Measurements from ENCODE around the gene SLTM.
"Not testable (repeated sequence)": the region's sequence is repeated elsewhere in the genome, so short reads cannot be mapped to it uniquely, and the experiment has no call there.

Gene SLTM

DNA sequence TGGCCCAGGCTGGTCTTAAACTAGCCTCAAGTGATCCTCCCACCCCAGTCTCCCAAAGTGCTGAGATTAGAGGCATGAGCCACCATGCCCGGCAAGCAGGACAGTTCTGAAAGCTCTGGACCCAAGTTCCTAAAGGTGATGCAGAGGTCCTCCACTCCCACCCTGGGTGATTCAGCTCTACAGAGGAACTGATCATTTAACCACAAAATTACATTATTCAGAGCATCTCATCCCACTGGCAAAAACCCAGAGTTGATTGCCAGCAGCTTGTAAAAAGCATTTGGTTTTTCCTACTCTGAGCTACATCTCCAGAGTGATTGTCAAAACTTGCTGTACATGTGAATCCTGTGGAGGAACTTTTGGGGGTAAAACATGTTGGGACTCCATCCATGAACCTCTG, 60.2 kb downstream of the SLTM start:
- Histone ChIP-seq H3K27me3 (ENCODE audit: control insufficient read depth, insufficient read depth, low read length) (no peaks in the 10 kb centered on the region), H3K4me1 (ENCODE audit: control insufficient read depth, insufficient read depth, low read length) (peaks cover 8% of the 10 kb centered on the region), H3K9me3 (replicated peaks; ENCODE audit: low read length) (no peaks in the 10 kb centered on the region), H3K4me3 (ENCODE audit: low read length) (no peak overlapping the region), H3K36me3 (ENCODE audit: insufficient read depth, low read length) (peaks cover 17% of the 10 kb centered on the region), H3K9ac (ENCODE audit: low read depth, low read length) (no peak overlapping the region), H3K4me2 (ENCODE audit: low read length) (no peak overlapping the region)

DNA sequence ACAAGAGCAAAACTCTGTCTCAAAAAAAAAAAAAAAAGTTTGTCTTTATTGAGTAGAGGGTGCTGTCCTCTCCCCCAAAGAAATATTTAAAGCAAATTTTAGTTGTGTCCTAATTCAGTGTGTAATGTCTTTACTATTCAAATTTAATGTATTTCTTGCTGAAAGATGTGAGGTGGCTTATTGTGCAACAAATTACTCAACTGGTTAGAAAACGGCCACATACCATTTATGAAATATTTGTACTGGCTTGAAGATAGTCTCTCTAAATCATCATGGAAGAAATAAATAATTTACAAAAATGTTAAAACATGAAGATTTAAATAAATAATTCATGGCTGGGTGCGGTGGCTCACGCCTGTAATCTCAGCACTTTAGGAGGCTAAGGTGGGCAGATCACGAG, 63.0 kb downstream of the SLTM start:
- H3K4me1 ChIP-seq (ENCODE audit: control insufficient read depth, insufficient read depth, low read length): peaks cover 9% of the 10 kb centered on the region
- H3K4me3 ChIP-seq (ENCODE audit: low read length): no peak overlapping the region
- no peaks in the 10 kb centered on the region for H3K9me3 ChIP-seq (replicated peaks; ENCODE audit: low read length)
- H3K36me3 ChIP-seq (ENCODE audit: insufficient read depth, low read length): no peaks in the 10 kb centered on the region
- no peaks in the 10 kb centered on the region for H3K27me3 ChIP-seq (ENCODE audit: control insufficient read depth, insufficient read depth, low read length)
- H3K9ac ChIP-seq (ENCODE audit: low read depth, low read length): no peak overlapping the region
- H3K4me2 ChIP-seq (ENCODE audit: low read length): no peak overlapping the region

DNA sequence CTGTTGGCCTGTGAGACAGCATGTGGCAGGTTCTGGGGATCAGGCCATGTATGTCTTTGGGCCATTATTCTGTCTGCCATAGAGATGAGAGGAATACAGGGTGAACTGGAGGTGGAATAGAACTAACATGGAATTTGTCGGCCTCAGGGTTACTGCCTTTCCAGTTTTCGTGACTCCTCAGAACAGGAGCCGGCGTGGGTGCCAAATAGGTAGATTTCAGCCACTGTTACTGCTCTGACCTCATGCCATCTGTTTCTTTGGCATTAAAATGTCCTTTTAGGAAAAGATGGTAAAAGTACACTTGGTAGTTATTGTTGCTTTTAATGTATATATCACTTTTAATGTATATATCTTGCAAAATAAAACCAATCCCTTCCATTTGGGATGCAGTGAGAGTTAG, 65.6 kb downstream of the SLTM start:
- H3K36me3 ChIP-seq (ENCODE audit: insufficient read depth, low read length): no peaks in the 10 kb centered on the region
- no peaks in the 10 kb centered on the region for H3K27me3 ChIP-seq (ENCODE audit: control insufficient read depth, insufficient read depth, low read length)
- H3K4me1 ChIP-seq (ENCODE audit: control insufficient read depth, insufficient read depth, low read length): peaks cover 9% of the 10 kb centered on the region
- no peak overlapping the region for H3K4me3 ChIP-seq (ENCODE audit: low read length)
- H3K9me3 ChIP-seq (replicated peaks; ENCODE audit: low read length): no peaks in the 10 kb centered on the region
- H3K4me2 ChIP-seq (ENCODE audit: low read length): no peak overlapping the region
- H3K9ac ChIP-seq (ENCODE audit: low read depth, low read length): no peak overlapping the region

DNA sequence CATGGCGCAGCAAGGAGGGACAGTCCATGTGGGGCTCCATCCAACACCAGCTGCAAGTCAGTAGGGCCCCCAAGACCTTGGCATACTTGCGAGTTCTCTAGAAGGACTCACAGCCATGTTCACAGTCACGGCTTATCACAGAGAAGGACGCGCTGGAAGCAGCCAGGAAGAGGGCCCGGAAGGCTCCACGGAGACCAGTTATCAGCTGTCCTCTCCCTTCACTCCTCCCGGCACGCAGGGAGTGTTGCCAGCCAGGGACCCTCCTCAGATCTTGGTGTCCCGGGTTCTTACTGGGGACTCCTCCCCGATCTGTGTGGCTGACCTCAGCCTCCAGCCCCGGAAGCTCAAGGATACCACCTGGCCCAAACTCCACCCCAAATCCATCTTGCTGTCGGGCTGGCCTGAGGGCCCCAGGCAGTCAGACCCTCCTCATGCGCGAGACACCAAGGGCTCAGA, 68.0 kb downstream of the SLTM start:
- Histone ChIP-seq H3K27me3 (ENCODE audit: control insufficient read depth, insufficient read depth, low read length) (no peaks in the 10 kb centered on the region), H3K4me1 (ENCODE audit: control insufficient read depth, insufficient read depth, low read length) (peaks cover 9% of the 10 kb centered on the region), H3K9ac (ENCODE audit: low read depth, low read length) (peak overlapping the region; percentile 5), H3K9me3 (replicated peaks; ENCODE audit: low read length) (no peaks in the 10 kb centered on the region), H3K36me3 (ENCODE audit: insufficient read depth, low read length) (no peaks in the 10 kb centered on the region), H3K4me3 (ENCODE audit: low read length) (peak overlapping the region; percentile 56), H3K4me2 (ENCODE audit: low read length) (peak overlapping the region; percentile 65)

DNA sequence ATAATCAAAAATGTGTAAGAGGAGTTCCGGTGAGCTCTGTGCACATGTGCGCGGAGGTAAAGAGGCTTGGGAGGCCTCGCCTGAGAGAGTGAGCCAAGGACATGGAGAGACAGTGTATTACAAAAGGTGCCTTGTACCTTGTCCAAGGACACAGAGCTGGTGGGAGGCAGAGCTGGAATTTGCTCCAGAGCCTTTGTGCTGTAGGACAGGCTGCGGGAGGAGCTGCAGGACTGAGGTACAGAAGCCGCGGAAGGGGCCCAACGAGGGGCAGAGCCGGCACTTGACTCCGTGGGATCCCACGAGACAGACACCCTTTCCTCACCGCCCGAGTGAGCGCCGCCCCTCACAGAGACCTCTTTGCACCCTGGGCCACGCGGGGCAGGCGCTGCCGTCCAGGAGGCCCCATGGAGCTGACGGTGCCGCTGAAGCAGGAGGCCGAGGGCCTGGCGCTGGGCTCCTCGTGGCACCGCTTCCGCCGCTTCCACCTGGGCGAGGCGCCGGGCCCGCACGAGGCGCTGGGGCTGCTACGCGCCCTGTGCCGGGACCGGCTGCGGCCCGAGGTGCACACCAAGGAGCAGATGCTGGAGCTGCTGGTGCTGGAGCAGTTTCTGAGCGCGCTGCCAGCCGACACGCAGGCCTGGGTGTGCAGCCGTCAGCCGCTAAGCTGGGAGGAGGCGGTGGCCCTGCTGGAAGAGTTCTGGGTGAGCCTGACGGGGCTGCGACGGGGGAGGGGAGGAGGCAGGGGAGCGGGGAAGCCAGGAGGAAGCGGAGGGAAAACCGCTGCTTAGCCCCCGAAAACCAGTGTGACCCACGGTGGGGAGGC, 68.7 kb downstream of the SLTM start:
- Histone ChIP-seq H3K4me2 (ENCODE audit: low read length) (peak overlapping the region; percentile 65), H3K36me3 (ENCODE audit: insufficient read depth, low read length) (no peaks in the 10 kb centered on the region), H3K4me3 (ENCODE audit: low read length) (peak overlapping the region; percentile 56), H3K9me3 (replicated peaks; ENCODE audit: low read length) (no peaks in the 10 kb centered on the region), H3K9ac (ENCODE audit: low read depth, low read length) (peak overlapping the region; percentile 5), H3K4me1 (ENCODE audit: control insufficient read depth, insufficient read depth, low read length) (peaks cover 9% of the 10 kb centered on the region), H3K27me3 (ENCODE audit: control insufficient read depth, insufficient read depth, low read length) (no peaks in the 10 kb centered on the region)

DNA sequence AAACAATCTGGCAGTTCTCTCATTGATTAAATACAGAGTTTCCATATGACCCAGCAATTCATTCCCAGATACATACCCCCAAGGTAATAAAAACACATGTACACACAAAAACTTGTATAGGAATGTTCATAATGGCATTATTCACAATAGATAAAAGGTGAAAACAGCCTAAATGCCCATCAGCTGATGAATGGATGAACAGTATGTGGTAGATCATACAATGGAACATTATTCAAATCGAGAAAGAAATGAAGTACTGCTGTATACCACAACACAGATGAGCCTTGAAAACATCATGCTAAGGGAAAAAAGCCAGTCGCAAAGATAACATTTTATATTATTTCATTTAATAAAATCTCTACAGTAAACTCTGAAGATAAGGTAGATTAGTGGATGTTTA, 71.2 kb downstream of the SLTM start:
- no peak overlapping the region for H3K4me3 ChIP-seq (ENCODE audit: low read length)
- H3K9me3 ChIP-seq (replicated peaks; ENCODE audit: low read length): no peaks in the 10 kb centered on the region
- H3K9ac ChIP-seq (ENCODE audit: low read depth, low read length): no peak overlapping the region
- no peaks in the 10 kb centered on the region for H3K27me3 ChIP-seq (ENCODE audit: control insufficient read depth, insufficient read depth, low read length)
- H3K4me1 ChIP-seq (ENCODE audit: control insufficient read depth, insufficient read depth, low read length): peaks cover 9% of the 10 kb centered on the region
- no peak overlapping the region for H3K4me2 ChIP-seq (ENCODE audit: low read length)
- no peaks in the 10 kb centered on the region for H3K36me3 ChIP-seq (ENCODE audit: insufficient read depth, low read length)

DNA sequence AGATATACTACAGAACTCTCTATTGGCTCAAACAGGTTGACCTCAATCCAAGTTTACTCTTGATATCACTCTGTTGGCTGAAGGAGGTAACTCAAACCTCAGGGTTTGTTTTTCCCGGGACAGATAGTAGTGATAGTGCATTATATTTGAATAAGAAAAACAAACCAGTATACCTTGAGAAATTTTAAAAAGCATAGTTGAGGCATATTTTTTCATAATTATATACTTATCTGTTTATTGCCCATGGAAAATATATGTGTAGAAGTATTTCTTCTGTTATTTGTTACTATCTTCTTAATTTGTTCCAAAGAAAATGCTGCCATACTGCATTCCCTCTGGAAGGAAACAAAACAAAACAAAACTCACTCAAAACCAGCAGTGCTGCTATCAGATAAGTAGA, 76.9 kb downstream of the SLTM start:
- not testable (repeated sequence) for H3K9ac ChIP-seq (ENCODE audit: low read depth, low read length); H3K9me3 ChIP-seq (replicated peaks; ENCODE audit: low read length); H3K27me3 ChIP-seq (ENCODE audit: control insufficient read depth, insufficient read depth, low read length); H3K4me3 ChIP-seq (ENCODE audit: low read length); H3K36me3 ChIP-seq (ENCODE audit: insufficient read depth, low read length); H3K4me2 ChIP-seq (ENCODE audit: low read length); H3K4me1 ChIP-seq (ENCODE audit: control insufficient read depth, insufficient read depth, low read length)

DNA sequence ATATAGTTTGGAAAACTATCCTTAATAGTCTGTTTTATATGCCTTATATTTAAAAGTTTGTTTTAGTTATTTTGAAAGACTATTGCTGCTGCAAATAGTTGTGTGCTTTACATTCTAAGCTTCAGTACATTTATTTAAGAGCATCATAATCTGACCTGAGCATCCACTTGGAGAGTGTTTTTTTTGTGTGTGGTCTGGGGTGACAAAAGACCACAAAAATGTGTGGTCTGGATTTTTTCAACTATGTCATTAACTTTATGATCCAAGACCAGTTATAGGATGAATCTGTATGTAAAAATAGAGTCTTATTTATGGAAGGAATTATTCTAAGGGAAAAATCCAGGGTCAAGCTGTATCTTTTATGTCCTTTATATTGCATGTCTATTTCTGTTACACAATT, 77.4 kb downstream of the SLTM start:
- no peaks in the 10 kb centered on the region for H3K27me3 ChIP-seq (ENCODE audit: control insufficient read depth, insufficient read depth, low read length)
- H3K36me3 ChIP-seq (ENCODE audit: insufficient read depth, low read length): no peaks in the 10 kb centered on the region
- H3K4me1 ChIP-seq (ENCODE audit: control insufficient read depth, insufficient read depth, low read length): peaks cover 6% of the 10 kb centered on the region
- H3K9ac ChIP-seq (ENCODE audit: low read depth, low read length): no peak overlapping the region
- H3K4me3 ChIP-seq (ENCODE audit: low read length): no peak overlapping the region
- no peaks in the 10 kb centered on the region for H3K9me3 ChIP-seq (replicated peaks; ENCODE audit: low read length)
- H3K4me2 ChIP-seq (ENCODE audit: low read length): no peak overlapping the region

DNA sequence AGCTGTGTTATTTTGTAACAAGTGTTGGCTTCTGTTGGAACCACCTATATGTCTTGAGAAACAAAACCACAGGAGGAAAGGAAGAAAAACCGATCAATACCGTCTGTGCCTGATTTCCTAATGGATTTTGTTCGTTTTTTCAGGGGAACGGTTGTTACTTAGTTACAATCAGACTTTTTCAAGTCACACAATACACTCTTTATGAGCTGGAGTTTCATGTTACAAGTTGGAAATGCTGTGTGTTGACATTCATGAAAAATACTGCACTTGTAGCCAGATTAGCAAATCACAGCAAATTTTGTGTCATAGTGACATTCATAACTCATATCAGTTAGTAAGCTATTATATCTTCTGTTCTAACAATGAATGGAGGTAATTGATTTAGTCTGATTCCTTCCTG, 78.9 kb downstream of the SLTM start:
- no peaks in the 10 kb centered on the region for H3K9me3 ChIP-seq (replicated peaks; ENCODE audit: low read length)
- H3K27me3 ChIP-seq (ENCODE audit: control insufficient read depth, insufficient read depth, low read length): no peaks in the 10 kb centered on the region
- no peaks in the 10 kb centered on the region for H3K36me3 ChIP-seq (ENCODE audit: insufficient read depth, low read length)
- no peak overlapping the region for H3K9ac ChIP-seq (ENCODE audit: low read depth, low read length)
- no peak overlapping the region for H3K4me3 ChIP-seq (ENCODE audit: low read length)
- H3K4me1 ChIP-seq (ENCODE audit: control insufficient read depth, insufficient read depth, low read length): peaks cover 6% of the 10 kb centered on the region
- H3K4me2 ChIP-seq (ENCODE audit: low read length): no peak overlapping the region

DNA sequence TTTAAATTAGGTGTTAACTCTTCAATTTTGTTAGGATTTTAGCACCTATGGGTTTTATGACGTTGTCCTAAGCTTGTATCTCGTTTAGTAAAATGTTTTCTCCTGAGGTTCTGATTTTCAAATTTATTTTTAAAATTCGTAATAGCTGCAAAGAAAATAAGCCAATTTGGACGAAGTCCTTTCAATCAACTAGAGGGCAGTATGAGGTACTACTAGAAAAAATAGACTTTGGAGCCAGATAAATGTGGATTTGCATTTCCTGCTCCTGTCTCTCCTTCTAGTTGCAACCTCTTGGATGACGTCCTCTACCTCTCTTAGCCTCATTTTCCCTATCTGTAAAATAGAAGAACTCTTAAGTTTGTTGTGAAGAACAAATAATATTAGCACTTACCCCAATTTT, 81.1 kb downstream of the SLTM start:
- Histone ChIP-seq H3K4me1 (ENCODE audit: control insufficient read depth, insufficient read depth, low read length) (peaks cover 6% of the 10 kb centered on the region), H3K9me3 (replicated peaks; ENCODE audit: low read length) (no peaks in the 10 kb centered on the region), H3K36me3 (ENCODE audit: insufficient read depth, low read length) (peaks cover 8% of the 10 kb centered on the region), H3K4me2 (ENCODE audit: low read length) (no peak overlapping the region), H3K4me3 (ENCODE audit: low read length) (no peak overlapping the region), H3K9ac (ENCODE audit: low read depth, low read length) (no peak overlapping the region), H3K27me3 (ENCODE audit: control insufficient read depth, insufficient read depth, low read length) (no peaks in the 10 kb centered on the region)

DNA sequence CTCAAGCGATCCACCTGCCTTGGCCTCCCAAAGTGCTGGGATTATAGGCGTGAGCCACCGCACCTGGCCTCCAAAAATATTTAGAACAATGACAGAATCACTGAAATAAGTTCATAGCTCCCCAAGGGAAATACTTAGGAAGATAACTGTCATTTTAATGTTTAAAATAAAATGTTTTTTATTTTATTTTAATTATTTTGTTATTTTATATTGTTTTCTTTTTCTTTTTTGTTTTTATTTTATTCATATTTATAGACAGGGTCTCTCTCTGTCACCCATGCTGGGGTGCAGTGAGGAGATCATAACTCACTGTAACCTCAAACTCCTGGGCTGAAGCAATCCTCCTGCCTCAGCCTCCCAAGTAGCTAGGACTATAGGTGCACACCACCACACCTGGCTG, 82.3 kb downstream of the SLTM start:
- H3K4me3 ChIP-seq (ENCODE audit: low read length); H3K9me3 ChIP-seq (replicated peaks; ENCODE audit: low read length): not testable (repeated sequence)
- peaks cover 11% of the 10 kb centered on the region for H3K36me3 ChIP-seq (ENCODE audit: insufficient read depth, low read length)

DNA sequence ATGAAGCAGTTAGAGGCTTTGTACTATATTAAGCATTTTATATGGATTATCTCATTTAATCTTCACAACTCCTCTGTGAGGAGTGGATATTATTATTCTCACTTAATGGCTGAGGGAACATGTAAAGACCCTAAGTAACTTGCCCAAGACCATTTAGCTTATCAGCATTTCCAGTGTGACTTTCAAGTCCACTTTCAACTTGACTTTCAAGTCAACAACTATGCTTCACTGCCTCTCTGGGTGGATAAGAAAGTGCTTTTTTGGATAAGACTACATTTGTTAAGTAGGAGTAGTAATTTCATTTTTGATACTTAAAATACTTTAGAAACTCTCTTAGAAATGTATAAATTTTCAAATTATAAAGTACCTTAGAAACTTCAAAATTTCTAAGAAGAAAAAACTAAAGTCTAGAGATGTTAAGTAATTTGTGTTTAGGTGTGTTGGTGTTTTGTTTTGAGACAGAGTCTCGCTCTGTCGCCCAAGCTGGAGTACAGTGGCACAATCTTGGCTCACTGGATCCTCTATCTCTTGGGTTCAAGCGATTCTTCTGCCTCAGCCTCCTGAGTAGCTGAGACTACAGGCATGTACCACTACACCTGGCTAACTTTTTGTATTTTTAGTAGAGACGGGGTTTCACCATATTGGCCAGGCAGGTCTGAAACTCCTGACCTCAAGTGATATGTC, 90.6 kb downstream of the SLTM start:
- Histone ChIP-seq H3K36me3 (ENCODE audit: insufficient read depth, low read length) (peaks cover 7% of the 10 kb centered on the region), H3K9me3 (replicated peaks; ENCODE audit: low read length) (no peaks in the 10 kb centered on the region), H3K4me3 (ENCODE audit: low read length) (no peak overlapping the region), H3K27me3 (ENCODE audit: control insufficient read depth, insufficient read depth, low read length) (no peaks in the 10 kb centered on the region), H3K4me2 (ENCODE audit: low read length) (no peak overlapping the region), H3K4me1 (ENCODE audit: control insufficient read depth, insufficient read depth, low read length) (no peaks in the 10 kb centered on the region), H3K9ac (ENCODE audit: low read depth, low read length) (no peak overlapping the region)

More for the DNA sequence above, 82.3 kb downstream of the SLTM start:
- not testable (repeated sequence) for H3K4me2 ChIP-seq (ENCODE audit: low read length); H3K27me3 ChIP-seq (ENCODE audit: control insufficient read depth, insufficient read depth, low read length); H3K4me1 ChIP-seq (ENCODE audit: control insufficient read depth, insufficient read depth, low read length); H3K9ac ChIP-seq (ENCODE audit: low read depth, low read length)
